Spleen (tissue), 11 donors: ENCODE data around the gene C22orf31. TPM values are rescaled to one million over a fixed set of nuclear protein-coding genes. Genes with fewer than 3 reads are reported as not detected.

Source experiments
- DNase-seq: peaks from one replicate; pipeline ENCODE4 v3.0.0-alpha.2; 2020
- H3K27ac ChIP-seq, 8 donors: fragments of 200-600 bp; sonication (generic) in 7 of 8; 1 replicate in 4 of 8; 2 replicates in 4 of 8; pipeline versions ENCODE4 v1.5.0 to v1.8.0; 2016 to 2021; ENCODE audit warnings: inconsistent platforms in 4 of 8, mild to moderate bottlenecking in 4 of 8, moderate library complexity in 1 of 8
- H3K27me3 ChIP-seq, 7 donors: fragments of 200-600 bp; sonication (generic) in 6 of 7; replicated peaks in 1 of 7; 1 replicate in 4 of 7; 2 replicates in 3 of 7; pipeline versions ENCODE4 v1.5.0 to v1.8.0; 2016 to 2021; ENCODE audit warnings: inconsistent platforms in 3 of 7, mild to moderate bottlenecking in 1 of 7
- H3K36me3 ChIP-seq, 6 donors: fragments of 200-600 bp; sonication (generic) in 5 of 6; 1 replicate in 4 of 6; 2 replicates in 2 of 6; pipeline versions ENCODE4 v1.5.0 to v1.8.0; 2016 to 2021; ENCODE audit warnings: inconsistent platforms in 2 of 6
- H3K4me1 ChIP-seq, 6 donors: fragments of 200-600 bp; sonication (generic) in 5 of 6; 1 replicate in 3 of 6; 2 replicates in 3 of 6; pipeline versions ENCODE4 v1.5.0 to v1.8.0; 2016 to 2021; ENCODE audit warnings: inconsistent platforms in 3 of 6
- H3K4me3 ChIP-seq, 8 donors: fragments of 200-600 bp; sonication (generic) in 7 of 8; 1 replicate in 4 of 8; 2 replicates in 4 of 8; pipeline versions ENCODE4 v1.5.0 to v1.8.0; 2016 to 2021; ENCODE audit warnings: inconsistent platforms in 4 of 8, mild to moderate bottlenecking in 4 of 8, moderate library complexity in 2 of 8
- H3K9me3 ChIP-seq, 8 donors: fragments of 200-600 bp; sonication (generic) in 7 of 8; 1 replicate in 4 of 8; 2 replicates in 4 of 8; pipeline versions ENCODE4 v1.5.0 to v1.8.0; 2016 to 2021; ENCODE audit warnings: inconsistent platforms in 4 of 8
- CTCF ChIP-seq, 11 experiments: fragments of 200-600 bp in 7 of 11; fragments of 450-650 bp in 4 of 11; sonication (generic) in 4 of 11; IDR thresholded peaks in 8 of 11; conservative IDR thresholded peaks in 3 of 11; 1 replicate in 7 of 11; 2 replicates in 4 of 11; pipeline versions ENCODE4 v1.4.0 to v1.8.0; 2016 to 2021; ENCODE audit warnings: antibody characterized with exemption in 11 of 11, inconsistent platforms in 4 of 11, mild to moderate bottlenecking in 1 of 11
- POLR2A ChIP-seq, 3 donors: fragments of 450-650 bp; IDR thresholded peaks; one replicate each; pipeline ENCODE4 v1.5.1; 2017; ENCODE audit warnings: antibody characterized with exemption in 3 of 3, mild to moderate bottlenecking in 1 of 3
- POLR2AphosphoS5 ChIP-seq, 3 donors: sonication (generic); formaldehyde crosslinking; IDR thresholded peaks; one replicate each; pipeline ENCODE4 v1.5.1; 2017; ENCODE audit warnings: antibody characterized with exemption in 3 of 3
- WGBS, 5 donors: extraction: QIAGEN DNeasy Blood & Tissue Kit in 3 of 5; methylation state at CpG; one replicate each; pipeline versions ENCODE4 v1.1.5 to v1.1.7; 2013 to 2018; 5-methylcytosine and 5-hydroxymethylcytosine counted together
- intact Hi-C: fragments of 100-400 bp; cut with DNase I; formaldehyde crosslinking; loops from one replicate; pipeline ENCODE4 v1.15.0; 2023; ENCODE audit warnings: low total_unique reads
- polyA plus RNA-seq, 3 donors: library from polyadenylated mRNA; stranded (reverse); fragments of 200-250 nt; gene quantifications; one replicate each; pipeline ENCODE4 v1.2.1, GENCODE V29; 2013
- total RNA-seq, 7 donors: library from RNA; depleted of rRNA in 3 of 7; stranded (reverse); fragments of >200 nt in 3 of 7; fragmentation: NEBNext Ultra II Directional in 4 of 7; extraction: Animal tissue kit (Norgen Biotek cat#: 25700) in 4 of 7; gene quantifications; one replicate each; pipeline versions ENCODE4 v1.1.0 to v1.2.1, GENCODE V29; 2016 to 2021
- donor health status: healthy with polysubstance abuse.
- donor health status: DM: no; HTN: no; CAD: no; lungs with moderate emphysema.
- donor health status: DM: no; HTN: no; CAD: no.
- donor health status: Bipolar disorder and iron deficiency.
- donor health status: healthy.
- donor health status: DM: no; HTN: no; CAD: no.
- donor health status: DM: yes; HTN: yes; CAD: no.

C22orf31 gene
- total and polyA plus RNA-seq, 10 donors = not detected

GRCh38 chr22:29098296-29098695 is 36.7 kb upstream of the C22orf31 start:
- TF ChIP-seq POLR2A (IDR thresholded peaks at IDR 0.05) (no peak), POLR2AphosphoS5 (IDR thresholded peaks at IDR 0.05) (no peak), CTCF (IDR thresholded peaks at IDR 0.05 in 8 of 11, conservative IDR thresholded peaks at IDR 0.05 in 3 of 11) (no peak)
- 91 to 99% (median 98%) methylated on average over 2 of the region's 2 CpGs for WGBS, 5 donors
- Histone ChIP-seq H3K27me3 (no peaks in the 10 kb centered on the region), H3K4me3 (no peak overlapping the region), H3K27ac (no peak overlapping the region), H3K36me3 (peaks cover 0 to 34% (median 0%) of the 10 kb centered on the region in 6 donors), H3K4me1 (peaks cover 0 to 3% (median 0%) of the 10 kb centered on the region in 6 donors), H3K9me3 (no peaks in the 10 kb centered on the region)
- no peak for DNase-seq
- intact Hi-C loops = no loop called here

GRCh38 chr22:29096736-29097669 is 35.4 kb upstream of the C22orf31 start:
- Histone ChIP-seq H3K4me1 (peaks cover 0 to 3% (median 0%) of the 10 kb centered on the region in 6 donors), H3K36me3 (peaks cover 0 to 34% (median 0%) of the 10 kb centered on the region in 6 donors), H3K27ac (no peak overlapping the region), H3K27me3 (no peaks in the 10 kb centered on the region), H3K4me3 (no peak overlapping the region), H3K9me3 (no peaks in the 10 kb centered on the region)
- DNase-seq = no peak
- TF ChIP-seq POLR2AphosphoS5 (IDR thresholded peaks at IDR 0.05) (no peak), POLR2A (IDR thresholded peaks at IDR 0.05) (no peak), CTCF (IDR thresholded peaks at IDR 0.05 in 8 of 11, conservative IDR thresholded peaks at IDR 0.05 in 3 of 11) (no peak)
- WGBS, 5 donors = 88 to 96% (median 92%) methylated on average over 13 of the region's 13 CpGs
- intact Hi-C loops = no loop called here

- no peak overlapping the region for H3K4me3 ChIP-seq
- peaks cover 0 to 4% (median 0%) of the 10 kb centered on the region in 7 donors for H3K27me3 ChIP-seq
- TF ChIP-seq POLR2AphosphoS5 (IDR thresholded peaks at IDR 0.05) = no peak
- TF ChIP-seq POLR2A (IDR thresholded peaks at IDR 0.05) = no peak
- no peak for TF ChIP-seq CTCF (IDR thresholded peaks at IDR 0.05 in 8 of 11, conservative IDR thresholded peaks at IDR 0.05 in 3 of 11)
- H3K4me1 ChIP-seq = peaks cover 0 to 3% (median 0%) of the 10 kb centered on the region in 6 donors
- intact Hi-C loops = no loop called here
- H3K36me3 ChIP-seq = peaks cover 0 to 30% (median 0%) of the 10 kb centered on the region in 6 donors
- no peak for DNase-seq
- H3K9me3 ChIP-seq = no peaks in the 10 kb centered on the region
- no peak overlapping the region for H3K27ac ChIP-seq
- 73 to 95% (median 93%) methylated on average over 2 of the region's 2 CpGs for WGBS, 5 donors
Observed at GRCh38 chr22:29095459-29095858, 33.8 kb upstream of the C22orf31 start.
